GM12878 (cell line): Measurements from ENCODE around the gene BRICD5. TPM values are rescaled to one million over a fixed set of nuclear protein-coding genes. Genes with fewer than 3 reads are reported as not detected.

Source experiments
- ATAC-seq: fragments of 200-7000 bp; cut with Tn5 transposase; 3 replicates; pipeline ENCODE4 v1.9.1; 2020; ENCODE audit warnings: mild to moderate bottlenecking, moderate library complexity
- BruUV-seq: library from RNA; stranded (reverse); fragments of 400-500 nt; replicated peaks from 2 replicates; lab custom pipeline; 2021; lab: Mats Ljungman, UMichigan
- CTCF ChIA-PET: fragments of 300-600 bp; sonication (Branson Sonifier 250); formaldehyde crosslinking; extraction: SDS; loops from one replicate; lab custom pipeline; 2021; ENCODE audit warnings: inconsistent platforms; lab: Yijun Ruan, JAX
- POLR2A ChIA-PET: fragments of 350-600 bp; formaldehyde crosslinking; extraction: SDS; loops from one replicate; lab custom pipeline; 2021; ENCODE audit warnings: inconsistent platforms; lab: Charles Lee
- RAD21 ChIA-PET: fragments of 300-600 bp; sonication (Branson Sonifier 250); formaldehyde crosslinking; loops from one replicate; lab custom pipeline; 2023; ENCODE audit warnings: antibody characterized with exemption; ENCODE audit not compliant: unreplicated experiment; lab: Charles Lee
- SMC1A ChIA-PET: fragments of 300-600 bp; sonication (Branson Sonifier 250); formaldehyde crosslinking; loops from one replicate; lab custom pipeline; 2023; ENCODE audit not compliant: unreplicated experiment, uncharacterized antibody; lab: Charles Lee
- DNase-seq: peaks from one replicate; pipeline ENCODE4 v3.0.0-alpha.2; 2011; ENCODE audit warnings: low read depth, low spot score
- FAIRE-seq: peaks from 3 replicates; lab custom pipeline; 2011; peaks lifted over from hg19 to GRCh38; lab: Jason Lieb, UNC
- H2AFZ ChIP-seq: 2 replicates; pipeline ENCODE4 v1.6.0; 2011; ENCODE audit warnings: low read depth, low read length, control low read depth; ENCODE audit not compliant: control insufficient read depth
- H3K27ac ChIP-seq: 2 replicates; pipeline ENCODE4 v1.5.1; 2011; ENCODE audit warnings: control low read depth; ENCODE audit not compliant: control insufficient read depth, insufficient read depth
- H3K27me3 ChIP-seq, 2 experiments: replicated peaks in 1 of 2; 2 replicates each; pipeline versions ENCODE4 v1.6.0 to v1.6.1; 2011; ENCODE audit warnings: low read length in 1 of 2; ENCODE audit not compliant: control insufficient read depth in 2 of 2, insufficient read depth in 2 of 2
- H3K36me3 ChIP-seq, 2 experiments: 2 replicates each; pipeline ENCODE4 v1.5.1; 2011; ENCODE audit warnings: low read length in 1 of 2; ENCODE audit not compliant: control insufficient read depth in 2 of 2, insufficient read depth in 2 of 2
- H3K4me1 ChIP-seq: 2 replicates; pipeline ENCODE4 v1.6.1; 2011; ENCODE audit warnings: mild to moderate bottlenecking, low read length, moderate library complexity, mixed read lengths; ENCODE audit not compliant: control insufficient read depth, insufficient read depth
- H3K4me2 ChIP-seq: 2 replicates; pipeline ENCODE4 v1.6.0; 2011; ENCODE audit warnings: control low read depth; ENCODE audit not compliant: control insufficient read depth, insufficient read depth
- H3K4me3 ChIP-seq: fragments of 200-600 bp; sonication (generic); 2 replicates; pipeline ENCODE4 v1.5.1; 2016
- H3K79me2 ChIP-seq: 2 replicates; pipeline ENCODE4 v1.6.0; 2011; ENCODE audit warnings: low read length; ENCODE audit not compliant: control insufficient read depth, insufficient read depth
- H3K9ac ChIP-seq: 2 replicates; pipeline ENCODE4 v1.8.0; 2011; ENCODE audit warnings: low read length, control low read depth, mixed read lengths; ENCODE audit not compliant: control insufficient read depth, insufficient read depth
- H3K9me3 ChIP-seq: replicated peaks from 3 replicates; pipeline ENCODE4 v1.5.1; 2011; ENCODE audit warnings: mild to moderate bottlenecking, low read length; ENCODE audit not compliant: control insufficient read depth, insufficient read depth
- H4K20me1 ChIP-seq: 2 replicates; pipeline ENCODE4 v1.6.0; 2011; ENCODE audit not compliant: control insufficient read depth, insufficient read depth
- ATF2 ChIP-seq: IDR thresholded peaks from 2 replicates; pipeline ENCODE4 v1.6.1; 2012; ENCODE audit warnings: low read length, inconsistent platforms
- CBFB ChIP-seq: IDR thresholded peaks from 2 replicates; pipeline ENCODE4 v1.6.1; 2016; ENCODE audit warnings: antibody characterized with exemption, low read depth
- PAX8 ChIP-seq: fragments of 450-650 bp; IDR thresholded peaks from 2 replicates; pipeline ENCODE4 v1.6.1; 2017; ENCODE audit warnings: mild to moderate bottlenecking, moderate library complexity
- POLR2A ChIP-seq: IDR thresholded peaks from 2 replicates; pipeline ENCODE4 v1.6.1; 2011; ENCODE audit warnings: low read depth, mild to moderate bottlenecking, low read length
- RAD51 ChIP-seq: fragments of 450-650 bp; IDR thresholded peaks from 2 replicates; pipeline ENCODE4 v1.6.1; 2016; ENCODE audit warnings: moderate library complexity, mild to moderate bottlenecking, inconsistent platforms
- RB1 ChIP-seq: fragments of 450-650 bp; formaldehyde crosslinking; IDR thresholded peaks from 2 replicates; pipeline ENCODE4 v1.6.1; 2017; ENCODE audit warnings: mild to moderate bottlenecking, borderline replicate concordance
- RELA ChIP-seq: fragments of 450-650 bp; IDR thresholded peaks from 2 replicates; pipeline ENCODE4 v1.8.0; 2014; ENCODE audit warnings: borderline replicate concordance; ENCODE audit not compliant: partially characterized antibody
- REST ChIP-seq: IDR thresholded peaks from 2 replicates; pipeline ENCODE4 v1.6.1; 2012; ENCODE audit warnings: mild to moderate bottlenecking, low read depth, low read length
- STAT3 ChIP-seq: IDR thresholded peaks from 2 replicates; pipeline ENCODE4 v1.6.1; 2011; ENCODE audit warnings: low read depth, low read length, improper control_type of control experiment
- ZBTB4 ChIP-seq: fragments of 450-650 bp; formaldehyde crosslinking; IDR thresholded peaks from 2 replicates; pipeline ENCODE4 v1.4.0; 2022; ENCODE audit warnings: mild to moderate bottlenecking, moderate library complexity
- WGBS: methylation state at CpG from one replicate; pipeline ENCODE4 v1.1.6; 2016; ENCODE audit warnings: low lambda C conversion rate; ENCODE audit not compliant: insufficient replicate concordance, insufficient coverage; ENCODE audit errors: missing lambda C conversion rate; 5-methylcytosine and 5-hydroxymethylcytosine counted together
- in situ Hi-C: fragments of 300-500 bp; cut with MboI; formaldehyde crosslinking; loops from 9 replicates; pipeline ENCODE4 v1.14.3; 2018; ENCODE audit warnings: mixed read lengths
- intact Hi-C: fragments of 100-400 bp; cut with micrococcal nuclease; formaldehyde crosslinking; loops from one replicate; pipeline ENCODE4 v1.14.2; 2022; ENCODE audit not compliant: unreplicated experiment
- polyA plus RNA-seq, 11 experiments: library from polyadenylated mRNA; depleted of rRNA in 4 of 11; unstranded in 6 of 11; stranded (reverse) in 5 of 11; fragments of >200 nt; fragmentation: Nextera tagmentation in 4 of 11; fragmentation: Illumina TruSeq in 1 of 11; extraction: Ambion mirVana in 4 of 11; extraction: Trizol in 1 of 11; gene quantifications; 1 replicate in 1 of 11; 2 replicates in 10 of 11; pipeline versions ENCODE4 v1.2.1 to v1.2.3, GENCODE V29; 2011 to 2016; ENCODE audit warnings: inconsistent platforms in 2 of 11, missing spikeins in 2 of 11, low read depth in 1 of 11
- total RNA-seq, 4 experiments: library from RNA; depleted of rRNA in 3 of 4; stranded (reverse); fragments of >200 nt in 3 of 4; fragmentation: Illumina TruSeq in 1 of 4; extraction: Trizol in 1 of 4; gene quantifications; 2 replicates each; pipeline versions ENCODE4 v1.2.1 to v1.2.3, GENCODE V29; 2013 to 2021

BRICD5 gene
- total and polyA plus RNA-seq, 10 of the 15 experiments (the other 5 are each of a cell fraction or from before 2014, with no cell fraction given) = 0.58 to 11.6 (median 1.5) TPM; not detected in 1

- TF ChIP-seq RELA (no peak), ATF2 (no peak), REST (no peak), RAD51 (no peak)
- TF ChIP-seq, all 136 proteins: peak for 0
Observed at GRCh38 chr16:2171601-2172178, 39.0 kb downstream of the BRICD5 start (continued).

- SMC1A ChIA-PET = no interaction called here
- Histone ChIP-seq H3K79me2 (no peaks in the 10 kb centered on the region), H3K9me3 (no peaks in the 10 kb centered on the region)
- TF ChIP-seq ZBTB4 (CRISPR knock-in tag) (no peak), CBFB (no peak), STAT3 (no peak), POLR2A (peak; percentile 13; the same call in 1 of the 2 replicates), RB1 (no peak), PAX8 (no peak)
- TF ChIP-seq, all 136 proteins: peak for 1
- in situ Hi-C loops = no loop called here
- Histone ChIP-seq H3K4me2 (no peak overlapping the region), H3K27me3 (no peaks in the 10 kb centered on the region), H3K36me3 (peaks cover 10 to 23% of the 10 kb centered on the region in 2 experiments; a peak in 3 of 4 replicates), H3K4me3 (no peak overlapping the region), H3K4me1 (no peaks in the 10 kb centered on the region), H3K9ac (no peak overlapping the region), H2AFZ (no peak overlapping the region), H3K27ac (no peak overlapping the region), H4K20me1 (no peaks in the 10 kb centered on the region)
- ChIA-PET CTCF (no interaction called here), RAD21 (no interaction called here), POLR2A (no interaction called here)
- ATAC-seq = no peak
- no peak for FAIRE-seq
- no TSS peak for BruUV-seq
- DNase-seq = no peak
- intact Hi-C loops = no loop called here
- WGBS = 91% methylated on average over 38 of the region's 47 CpGs
Observed at GRCh38 chr16:2170587-2171435, 39.9 kb downstream of the BRICD5 start.
